HepG2 (cell line): ENCODE measurements around the gene LRRC8D. TPM values are rescaled to one million over a fixed set of nuclear protein-coding genes. Genes with fewer than 3 reads are reported as not detected.

Source experiments
- ASH2L ChIP-seq: fragments of 300-600, 200-600 bp; sonication (generic); IDR thresholded peaks from 2 replicates; pipeline ENCODE4 v1.7.0; 2017; ENCODE audit warnings: low read depth, mild to moderate bottlenecking, moderate library complexity, mixed read lengths, low read length; ENCODE audit not compliant: insufficient read length
- ATRX ChIP-seq: sonication (generic); formaldehyde crosslinking; IDR thresholded peaks from 2 replicates; pipeline ENCODE4 v1.4.0; 2020; ENCODE audit warnings: missing genetic modification reagents, borderline replicate concordance
- CBX1 ChIP-seq: IDR thresholded peaks from one replicate; pipeline ENCODE4 v1.6.1; 2016; ENCODE audit warnings: antibody characterized with exemption, low read depth
- CREM ChIP-seq, 2 experiments: sonication (generic) in 1 of 2; formaldehyde crosslinking in 1 of 2; IDR thresholded peaks; 2 replicates each; pipeline versions ENCODE4 v1.4.0 to v1.6.1; 2016 to 2020; ENCODE audit warnings: antibody characterized with exemption in 1 of 2, mild to moderate bottlenecking in 1 of 2, missing genetic modification reagents in 1 of 2
- ISL2 ChIP-seq: sonication (generic); formaldehyde crosslinking; IDR thresholded peaks from 2 replicates; pipeline ENCODE4 v1.5.0; 2020; ENCODE audit warnings: missing genetic modification reagents
- NCOA2 ChIP-seq: sonication (generic); formaldehyde crosslinking; IDR thresholded peaks from 2 replicates; pipeline ENCODE4 v1.8.0; 2022; ENCODE audit warnings: inconsistent platforms
- NR2C2 ChIP-seq: sonication (generic); formaldehyde crosslinking; IDR thresholded peaks from 2 replicates; pipeline ENCODE4 v1.4.0; 2020; ENCODE audit warnings: missing genetic modification reagents, mild to moderate bottlenecking, moderate library complexity, borderline replicate concordance
- ONECUT2 ChIP-seq: sonication (generic); formaldehyde crosslinking; IDR thresholded peaks from 2 replicates; pipeline ENCODE4 v1.4.0; 2020; ENCODE audit warnings: missing genetic modification reagents
- REST ChIP-seq, 2 experiments: IDR thresholded peaks; 2 replicates each; pipeline ENCODE4 v1.6.1; 2011 to 2012; ENCODE audit warnings: low read length in 2 of 2, borderline replicate concordance in 1 of 2, low read depth in 1 of 2, mild to moderate bottlenecking in 1 of 2, moderate library complexity in 1 of 2
- SRSF9 ChIP-seq: fragments of 200-400 bp; formaldehyde crosslinking; IDR thresholded peaks from 2 replicates; pipeline ENCODE4 v1.6.1; 2018; ENCODE audit warnings: borderline replicate concordance, mild to moderate bottlenecking, low read depth, low read length; ENCODE audit not compliant: insufficient read depth, poor library complexity, severe bottlenecking
- TEAD3 ChIP-seq: optimal IDR thresholded peaks from 2 replicates; pipeline ENCODE3; 2016; ENCODE audit warnings: borderline replicate concordance
- ZNF33A ChIP-seq: sonication (generic); formaldehyde crosslinking; IDR thresholded peaks from 2 replicates; pipeline ENCODE4 v1.5.1; 2020; ENCODE audit warnings: missing genetic modification reagents, mild to moderate bottlenecking, moderate library complexity, borderline replicate concordance
- ZNF362 ChIP-seq: sonication (generic); formaldehyde crosslinking; IDR thresholded peaks from 2 replicates; pipeline ENCODE4 v1.4.0; 2020; ENCODE audit warnings: missing genetic modification reagents, mild to moderate bottlenecking, borderline replicate concordance
- ZNF383 ChIP-seq: sonication (generic); formaldehyde crosslinking; IDR thresholded peaks from 2 replicates; pipeline ENCODE4 v1.4.0; 2020; ENCODE audit warnings: missing genetic modification reagents, mild to moderate bottlenecking, borderline replicate concordance
- ZNF761 ChIP-seq: sonication (generic); formaldehyde crosslinking; conservative IDR thresholded peaks from 2 replicates; pipeline ENCODE4 v1.4.0; 2020; ENCODE audit warnings: mild to moderate bottlenecking, missing genetic modification reagents
- ZNF792 ChIP-seq: IDR thresholded peaks from 2 replicates; pipeline ENCODE4 v1.6.1; 2016
- polyA plus RNA-seq, 8 experiments: library from polyadenylated mRNA; depleted of rRNA in 3 of 8; stranded (reverse) in 7 of 8; unstranded in 1 of 8; fragments of >200 nt; fragmentation: Illumina TruSeq in 4 of 8; extraction: Trizol in 4 of 8; gene quantifications; 2 replicates each; pipeline versions ENCODE4 v1.2.1 to v1.2.3, GENCODE V29; 2011 to 2016; ENCODE audit warnings: low read depth in 4 of 8, missing spikeins in 1 of 8, mixed read lengths in 1 of 8; ENCODE audit not compliant: insufficient read depth in 1 of 8
- total RNA-seq, 5 experiments: library from RNA; depleted of rRNA; stranded (reverse); fragments of >200 nt; fragmentation: Illumina TruSeq; extraction: Trizol; gene quantifications; 2 replicates each; pipeline ENCODE4 v1.2.3, GENCODE V29; 2016; ENCODE audit warnings: low read depth in 1 of 5
- TF ChIP-seq, protein P1 (sequence below): sonication (generic); formaldehyde crosslinking; IDR thresholded peaks from 2 replicates; pipeline ENCODE4 v1.5.0; 2020; ENCODE audit warnings: mild to moderate bottlenecking, missing genetic modification reagents

LRRC8D gene
- total and polyA plus RNA-seq, 2 of the 13 experiments (the other 11 are each of a cell fraction or from before 2014, with no cell fraction given) = 29.9 to 45.5 TPM

GRCh38 chr1:89870998-89871397, 50.2 kb downstream of the LRRC8D start (continued):
- no peak for TF ChIP-seq ZNF33A (CRISPR knock-in tag)
- TF ChIP-seq CBX1 = no peak
- no peak for TF ChIP-seq SRSF9
- peak; percentile 69 for TF ChIP-seq NCOA2 (CRISPR knock-in tag)
- TF ChIP-seq ZNF792 = peak; percentile 55; the same call in 1 of the 2 replicates
- 0 out of 2 replicates have a peak, but pooled peaks have one; percentile 23 for TF ChIP-seq ONECUT2 (CRISPR knock-in tag)
- TF ChIP-seq REST (IDR thresholded peaks at IDR 0.05; ENCODE audit: borderline replicate concordance in 1 of 2, low read depth in 1 of 2, low read length in 2 of 2) = no peak
- TF ChIP-seq, protein P1, sequence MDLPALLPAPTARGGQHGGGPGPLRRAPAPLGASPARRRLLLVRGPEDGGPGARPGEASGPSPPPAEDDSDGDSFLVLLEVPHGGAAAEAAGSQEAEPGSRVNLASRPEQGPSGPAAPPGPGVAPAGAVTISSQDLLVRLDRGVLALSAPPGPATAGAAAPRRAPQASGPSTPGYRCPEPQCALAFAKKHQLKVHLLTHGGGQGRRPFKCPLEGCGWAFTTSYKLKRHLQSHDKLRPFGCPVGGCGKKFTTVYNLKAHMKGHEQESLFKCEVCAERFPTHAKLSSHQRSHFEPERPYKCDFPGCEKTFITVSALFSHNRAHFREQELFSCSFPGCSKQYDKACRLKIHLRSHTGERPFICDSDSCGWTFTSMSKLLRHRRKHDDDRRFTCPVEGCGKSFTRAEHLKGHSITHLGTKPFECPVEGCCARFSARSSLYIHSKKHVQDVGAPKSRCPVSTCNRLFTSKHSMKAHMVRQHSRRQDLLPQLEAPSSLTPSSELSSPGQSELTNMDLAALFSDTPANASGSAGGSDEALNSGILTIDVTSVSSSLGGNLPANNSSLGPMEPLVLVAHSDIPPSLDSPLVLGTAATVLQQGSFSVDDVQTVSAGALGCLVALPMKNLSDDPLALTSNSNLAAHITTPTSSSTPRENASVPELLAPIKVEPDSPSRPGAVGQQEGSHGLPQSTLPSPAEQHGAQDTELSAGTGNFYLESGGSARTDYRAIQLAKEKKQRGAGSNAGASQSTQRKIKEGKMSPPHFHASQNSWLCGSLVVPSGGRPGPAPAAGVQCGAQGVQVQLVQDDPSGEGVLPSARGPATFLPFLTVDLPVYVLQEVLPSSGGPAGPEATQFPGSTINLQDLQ (CRISPR knock-in tag) = no peak
- peak; percentile 58 for TF ChIP-seq ISL2 (CRISPR knock-in tag)
- TF ChIP-seq ZNF383 (CRISPR knock-in tag) = no peak
- TF ChIP-seq ZNF761 (CRISPR knock-in tag) = no peak
- TF ChIP-seq ATRX (CRISPR knock-in tag) = no peak
- TF ChIP-seq NR2C2 = peak; percentile 22; the same call in 1 of the 2 replicates
- TF ChIP-seq TEAD3 (CRISPR knock-in tag) = peak; percentile 61
- TF ChIP-seq ASH2L = peak; percentile 31
- TF ChIP-seq CREM (IDR thresholded peaks at IDR 0.05) = peak; percentile 61
- no peak for TF ChIP-seq CREM (CRISPR knock-in tag; IDR thresholded peaks at IDR 0.05)
- TF ChIP-seq ZNF362 (CRISPR knock-in tag) = no peak
